ENCODE results near the gene LRRC8D. TPM values are rescaled to one million over a fixed set of nuclear protein-coding genes. Genes with fewer than 3 reads are reported as not detected.

The LRRC8D gene
- total RNA-seq, 1 experiment from 2014 or later, result 43.3 TPM

GRCh38 chr1:89806616-89807015, 14.2 kb upstream of the LRRC8D start:
- H3K4me1 ChIP-seq (ENCODE audit: control insufficient read depth, insufficient read depth, low read length), result no peaks in the 10 kb centered on the region
- H3K4me3 ChIP-seq (ENCODE audit: low read depth in 2 of 2, low read length in 2 of 2), result no peak overlapping the region
- POLR2A ChIA-PET, result no interaction called here
- in situ Hi-C loops (cut with HindIII; ENCODE audit: low pct_unique_long_range_greater_than_20kb, low sequenced_read_pairs), result no loop called here
- intact Hi-C loops (cut with micrococcal nuclease; ENCODE audit: unreplicated experiment), result no loop called here
- H3K36me3 ChIP-seq (ENCODE audit: control insufficient read depth, insufficient read depth, low read length), result no peaks in the 10 kb centered on the region
- TF ChIP-seq POLR2AphosphoS5 (IDR thresholded peaks at IDR 0.05; ENCODE audit: low read depth, low read length) (no peak), TCF7L2 (IDR thresholded peaks at IDR 0.05; ENCODE audit: low read depth, low read length) (no peak), SIN3A (IDR thresholded peaks at IDR 0.05; ENCODE audit: borderline replicate concordance, insufficient read depth, low read depth, low read length) (no peak)
- TF ChIP-seq, protein P1, sequence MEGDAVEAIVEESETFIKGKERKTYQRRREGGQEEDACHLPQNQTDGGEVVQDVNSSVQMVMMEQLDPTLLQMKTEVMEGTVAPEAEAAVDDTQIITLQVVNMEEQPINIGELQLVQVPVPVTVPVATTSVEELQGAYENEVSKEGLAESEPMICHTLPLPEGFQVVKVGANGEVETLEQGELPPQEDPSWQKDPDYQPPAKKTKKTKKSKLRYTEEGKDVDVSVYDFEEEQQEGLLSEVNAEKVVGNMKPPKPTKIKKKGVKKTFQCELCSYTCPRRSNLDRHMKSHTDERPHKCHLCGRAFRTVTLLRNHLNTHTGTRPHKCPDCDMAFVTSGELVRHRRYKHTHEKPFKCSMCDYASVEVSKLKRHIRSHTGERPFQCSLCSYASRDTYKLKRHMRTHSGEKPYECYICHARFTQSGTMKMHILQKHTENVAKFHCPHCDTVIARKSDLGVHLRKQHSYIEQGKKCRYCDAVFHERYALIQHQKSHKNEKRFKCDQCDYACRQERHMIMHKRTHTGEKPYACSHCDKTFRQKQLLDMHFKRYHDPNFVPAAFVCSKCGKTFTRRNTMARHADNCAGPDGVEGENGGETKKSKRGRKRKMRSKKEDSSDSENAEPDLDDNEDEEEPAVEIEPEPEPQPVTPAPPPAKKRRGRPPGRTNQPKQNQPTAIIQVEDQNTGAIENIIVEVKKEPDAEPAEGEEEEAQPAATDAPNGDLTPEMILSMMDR (IDR thresholded peaks at IDR 0.05), result no peak
- TF ChIP-seq, protein P2, sequence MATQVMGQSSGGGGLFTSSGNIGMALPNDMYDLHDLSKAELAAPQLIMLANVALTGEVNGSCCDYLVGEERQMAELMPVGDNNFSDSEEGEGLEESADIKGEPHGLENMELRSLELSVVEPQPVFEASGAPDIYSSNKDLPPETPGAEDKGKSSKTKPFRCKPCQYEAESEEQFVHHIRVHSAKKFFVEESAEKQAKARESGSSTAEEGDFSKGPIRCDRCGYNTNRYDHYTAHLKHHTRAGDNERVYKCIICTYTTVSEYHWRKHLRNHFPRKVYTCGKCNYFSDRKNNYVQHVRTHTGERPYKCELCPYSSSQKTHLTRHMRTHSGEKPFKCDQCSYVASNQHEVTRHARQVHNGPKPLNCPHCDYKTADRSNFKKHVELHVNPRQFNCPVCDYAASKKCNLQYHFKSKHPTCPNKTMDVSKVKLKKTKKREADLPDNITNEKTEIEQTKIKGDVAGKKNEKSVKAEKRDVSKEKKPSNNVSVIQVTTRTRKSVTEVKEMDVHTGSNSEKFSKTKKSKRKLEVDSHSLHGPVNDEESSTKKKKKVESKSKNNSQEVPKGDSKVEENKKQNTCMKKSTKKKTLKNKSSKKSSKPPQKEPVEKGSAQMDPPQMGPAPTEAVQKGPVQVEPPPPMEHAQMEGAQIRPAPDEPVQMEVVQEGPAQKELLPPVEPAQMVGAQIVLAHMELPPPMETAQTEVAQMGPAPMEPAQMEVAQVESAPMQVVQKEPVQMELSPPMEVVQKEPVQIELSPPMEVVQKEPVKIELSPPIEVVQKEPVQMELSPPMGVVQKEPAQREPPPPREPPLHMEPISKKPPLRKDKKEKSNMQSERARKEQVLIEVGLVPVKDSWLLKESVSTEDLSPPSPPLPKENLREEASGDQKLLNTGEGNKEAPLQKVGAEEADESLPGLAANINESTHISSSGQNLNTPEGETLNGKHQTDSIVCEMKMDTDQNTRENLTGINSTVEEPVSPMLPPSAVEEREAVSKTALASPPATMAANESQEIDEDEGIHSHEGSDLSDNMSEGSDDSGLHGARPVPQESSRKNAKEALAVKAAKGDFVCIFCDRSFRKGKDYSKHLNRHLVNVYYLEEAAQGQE (IDR thresholded peaks at IDR 0.05; ENCODE audit: insufficient read depth in 1 of 2, low read depth in 2 of 2, low read length in 1 of 2), result no peak
- H3K9me3 ChIP-seq (ENCODE audit: control insufficient read depth, insufficient read depth, low read depth, low read length), result no peaks in the 10 kb centered on the region
- ATAC-seq (no peak), DNase-seq (ENCODE audit: low read depth, low spot score) (no peak)
- peaks cover 6% of the 10 kb centered on the region; the same call in 1 of the 2 replicates for H3K27me3 ChIP-seq (ENCODE audit: control insufficient read depth, insufficient read depth, low read length)
- BruUV-seq (replicated peaks), result no TSS peak
- CTCF ChIA-PET, result no interaction called here
- H3K27ac ChIP-seq (ENCODE audit: low read length), result no peak overlapping the region

- no TSS peak for BruUV-seq (replicated peaks)
Measured at GRCh38 chr1:89807503-89807902, 13.3 kb upstream of the LRRC8D start.

More at GRCh38 chr1:89807503-89807902, 13.3 kb upstream of the LRRC8D start:
- DNase-seq (ENCODE audit: low read depth, low spot score) (no peak), ATAC-seq (no peak)
- TF ChIP-seq, protein P1 (IDR thresholded peaks at IDR 0.05), result no peak
- TF ChIP-seq SIN3A (IDR thresholded peaks at IDR 0.05; ENCODE audit: borderline replicate concordance, insufficient read depth, low read depth, low read length) (no peak), POLR2AphosphoS5 (IDR thresholded peaks at IDR 0.05; ENCODE audit: low read depth, low read length) (no peak), TCF7L2 (IDR thresholded peaks at IDR 0.05; ENCODE audit: low read depth, low read length) (no peak)
- TF ChIP-seq, protein P2 (IDR thresholded peaks at IDR 0.05; ENCODE audit: insufficient read depth in 1 of 2, low read depth in 2 of 2, low read length in 1 of 2), result no peak
- ChIA-PET CTCF (interaction anchor here (0.6 kb wide), 1 partner anchor 72 kb away, joined by 3 read pairs; no protein-coding TSS in a partner anchor), POLR2A (no interaction called here)
- in situ Hi-C loops (cut with HindIII; ENCODE audit: low pct_unique_long_range_greater_than_20kb, low sequenced_read_pairs), result no loop called here
- H3K9me3 ChIP-seq (ENCODE audit: control insufficient read depth, insufficient read depth, low read depth, low read length), result no peaks in the 10 kb centered on the region
- no peak overlapping the region for H3K27ac ChIP-seq (ENCODE audit: low read length)
- no peaks in the 10 kb centered on the region for H3K36me3 ChIP-seq (ENCODE audit: control insufficient read depth, insufficient read depth, low read length)
- H3K4me3 ChIP-seq (ENCODE audit: low read depth in 2 of 2, low read length in 2 of 2), result no peak overlapping the region
- intact Hi-C loops (cut with micrococcal nuclease; ENCODE audit: unreplicated experiment), result no loop called here
- peaks cover 6% of the 10 kb centered on the region; the same call in 1 of the 2 replicates for H3K27me3 ChIP-seq (ENCODE audit: control insufficient read depth, insufficient read depth, low read length)
- H3K4me1 ChIP-seq (ENCODE audit: control insufficient read depth, insufficient read depth, low read length), result no peaks in the 10 kb centered on the region

All from Panc1 (cell line).